ENCODE results near the gene PAX9.
"Not testable (repeated sequence)": the region's sequence is repeated elsewhere in the genome, so short reads cannot be mapped to it uniquely, and the experiment has no call there.

The PAX9 gene

GRCh38 chr14:36676236-36676635, 14.6 kb downstream of the PAX9 start:
- DNase-seq: no peak

GRCh38 chr14:36682338-36682737, 20.7 kb downstream of the PAX9 start:
- no peak for DNase-seq

GRCh38 chr14:36683083-36683724, 21.5 kb downstream of the PAX9 start:
- DNase-seq: no peak

- no peak for DNase-seq
Measured at GRCh38 chr14:36684946-36685345, 23.3 kb downstream of the PAX9 start.

GRCh38 chr14:36690311-36691040, 28.8 kb downstream of the PAX9 start:
- DNase-seq: no peak

- DNase-seq: not testable (repeated sequence)
Measured at GRCh38 chr14:36699420-36699819, 37.8 kb downstream of the PAX9 start.

GRCh38 chr14:36700651-36701050, 39.0 kb downstream of the PAX9 start:
- DNase-seq: no peak

- DNase-seq: no peak
Measured at GRCh38 chr14:36701132-36701531, 39.5 kb downstream of the PAX9 start.

GRCh38 chr14:36702474-36702873, 40.8 kb downstream of the PAX9 start:
- DNase-seq: no peak

- no peak for DNase-seq
Measured at GRCh38 chr14:36707570-36707969, 45.9 kb downstream of the PAX9 start.

GRCh38 chr14:36713960-36714703, 52.5 kb downstream of the PAX9 start:
- no peak for DNase-seq

- no peak for DNase-seq
Measured at GRCh38 chr14:36716614-36717184, 55.0 kb downstream of the PAX9 start.

- no peak for DNase-seq
Measured at GRCh38 chr14:36717363-36717762, 55.7 kb downstream of the PAX9 start.

GRCh38 chr14:36718216-36718615, 56.6 kb downstream of the PAX9 start:
- DNase-seq: no peak

GRCh38 chr14:36719823-36720222, 58.2 kb downstream of the PAX9 start:
- no peak for DNase-seq

- no peak for DNase-seq
Measured at GRCh38 chr14:36720657-36721056, 59.0 kb downstream of the PAX9 start.

- DNase-seq: no peak
Measured at GRCh38 chr14:36721877-36722276, 60.2 kb downstream of the PAX9 start.

GRCh38 chr14:36723530-36723929, 61.9 kb downstream of the PAX9 start:
- no peak for DNase-seq

GRCh38 chr14:36724162-36724561, 62.5 kb downstream of the PAX9 start:
- DNase-seq: no peak

- no peak for DNase-seq
Measured at GRCh38 chr14:36726128-36726527, 64.5 kb downstream of the PAX9 start.

Measured in activated CD8-positive, alpha-beta memory T cell treated with anti-CD3 and anti-CD28 coated beads, Interleukin-2, amount 50 U/mL, for 4 hours (primary cell).